ENCODE results near the gene TRAPPC13.

The TRAPPC13 gene

DNA sequence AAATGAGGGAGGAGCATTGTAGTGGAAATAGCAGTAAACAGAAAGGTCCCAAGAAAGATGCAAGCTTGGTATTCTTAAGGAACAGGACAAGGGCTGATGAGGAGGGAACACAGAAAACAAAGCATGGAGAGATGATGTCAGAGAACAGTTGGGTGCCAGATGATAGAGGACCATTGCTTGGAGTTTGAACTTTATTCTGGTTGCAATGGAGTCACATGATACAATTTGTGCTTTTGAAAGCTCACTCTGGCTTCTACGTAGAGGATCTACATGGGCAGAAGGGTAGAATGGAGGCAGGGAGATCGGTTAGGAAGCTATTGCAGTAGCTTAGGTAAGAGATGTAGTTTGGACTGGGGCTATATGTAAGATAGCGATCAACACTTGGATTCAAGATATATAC lies 57.3 kb downstream of the TRAPPC13 start:
- no peak for DNase-seq

DNA sequence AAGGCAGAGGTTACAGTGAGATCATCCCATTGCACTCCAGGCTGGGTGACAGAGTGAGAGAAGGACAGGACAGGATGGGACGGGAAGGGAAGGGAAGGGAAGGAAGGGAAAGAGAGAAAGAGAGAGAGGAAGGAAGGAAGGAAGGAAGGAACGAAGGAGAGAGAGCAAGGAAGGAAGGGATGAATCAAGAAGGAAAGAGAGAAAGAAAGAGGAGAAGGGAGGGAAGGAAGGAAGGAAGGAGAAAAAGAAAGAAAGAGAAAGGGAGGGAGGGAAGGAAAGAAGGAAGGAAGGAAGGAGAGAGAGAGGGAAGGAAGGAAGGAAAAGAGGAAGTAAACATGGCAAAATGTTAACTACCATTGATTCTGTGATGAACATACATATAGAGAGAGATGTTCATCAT lies 68.3 kb downstream of the TRAPPC13 start:
- no peak for DNase-seq

DNA sequence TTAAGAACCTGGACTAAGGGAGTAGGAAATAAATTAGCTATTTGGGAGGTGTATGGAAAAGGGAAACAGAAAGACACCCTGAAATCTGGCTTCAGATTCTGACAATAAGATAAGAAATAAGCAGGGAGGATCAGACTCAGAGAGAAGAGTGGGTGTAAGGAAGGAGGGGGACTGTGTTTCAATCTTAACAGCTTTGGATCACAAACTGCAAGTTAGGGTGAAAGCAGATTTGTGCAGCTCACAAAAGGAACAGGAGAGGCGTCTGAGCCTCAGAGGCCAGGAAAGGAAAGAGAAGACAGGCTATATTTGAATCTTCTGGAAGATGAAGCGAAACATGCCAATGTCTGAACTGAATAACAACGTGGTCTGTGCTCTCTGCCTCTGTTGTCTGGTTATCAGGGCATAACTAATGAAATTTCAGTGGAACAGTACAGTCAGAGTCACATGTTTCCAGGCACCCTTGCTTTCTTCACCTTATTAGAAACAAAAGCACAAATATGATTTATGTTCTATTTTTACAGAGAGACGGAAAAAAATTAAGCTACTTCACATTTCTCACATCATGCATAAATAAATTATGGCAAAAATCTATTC lies 70.4 kb downstream of the TRAPPC13 start:
- DNase-seq: no peak

DNA sequence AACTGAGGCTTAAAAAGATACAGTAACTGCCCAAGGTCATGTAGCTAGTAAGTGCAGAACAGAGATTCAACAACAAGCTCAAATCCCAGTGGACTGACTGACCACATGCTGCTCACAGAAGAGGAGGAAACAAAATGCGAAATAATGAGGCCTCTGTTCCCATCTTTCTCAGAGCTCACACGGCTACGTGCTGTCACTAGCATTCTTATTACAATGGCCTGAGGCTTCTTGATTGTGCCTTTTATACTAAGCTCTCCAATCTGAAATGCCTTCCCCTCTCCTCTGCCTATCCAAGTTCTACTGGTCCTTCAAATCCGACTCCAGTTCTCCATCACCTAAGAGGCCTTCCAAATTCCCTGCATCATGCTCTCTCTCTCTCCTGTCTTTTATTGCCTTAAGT lies 71.1 kb downstream of the TRAPPC13 start:
- DNase-seq: no peak

DNA sequence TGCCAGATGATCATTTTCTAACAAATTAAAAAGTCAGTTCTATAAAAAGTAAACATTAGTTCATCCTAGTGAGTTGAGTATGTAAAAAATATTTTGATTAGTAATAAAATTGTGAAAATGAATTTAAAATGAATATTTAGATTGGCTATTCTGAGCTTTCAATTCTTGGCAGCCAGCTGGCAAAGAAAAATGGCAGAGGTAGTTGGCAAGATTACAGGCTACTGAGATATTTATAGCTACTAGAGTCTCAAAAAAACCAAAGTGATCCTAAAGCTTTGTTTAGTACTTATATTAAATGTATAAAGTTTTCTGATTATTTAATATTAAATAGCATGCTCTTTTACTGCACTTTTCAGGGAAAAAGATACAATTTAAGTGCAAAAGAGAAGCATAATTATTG lies 72.1 kb downstream of the TRAPPC13 start:
- DNase-seq: no peak

DNA sequence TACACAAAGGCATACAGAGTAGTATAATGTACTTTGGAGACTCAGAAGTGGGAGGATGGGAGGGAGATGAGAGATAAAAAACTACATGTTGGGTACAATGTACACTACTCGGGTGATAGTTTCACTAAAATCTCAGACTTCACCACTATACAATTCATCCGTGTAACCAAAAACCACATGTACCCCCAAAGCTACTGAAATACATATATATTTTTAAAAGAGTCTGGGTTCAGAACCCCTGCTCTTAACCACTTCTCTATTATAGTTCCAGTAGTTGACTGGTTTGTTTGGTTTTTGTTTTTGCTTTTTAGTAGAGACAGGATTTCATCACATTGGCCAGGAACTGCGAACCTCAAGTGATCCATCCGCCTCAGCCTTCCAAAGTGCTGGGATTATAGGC lies 74.5 kb downstream of the TRAPPC13 start:
- no peak for DNase-seq

DNA sequence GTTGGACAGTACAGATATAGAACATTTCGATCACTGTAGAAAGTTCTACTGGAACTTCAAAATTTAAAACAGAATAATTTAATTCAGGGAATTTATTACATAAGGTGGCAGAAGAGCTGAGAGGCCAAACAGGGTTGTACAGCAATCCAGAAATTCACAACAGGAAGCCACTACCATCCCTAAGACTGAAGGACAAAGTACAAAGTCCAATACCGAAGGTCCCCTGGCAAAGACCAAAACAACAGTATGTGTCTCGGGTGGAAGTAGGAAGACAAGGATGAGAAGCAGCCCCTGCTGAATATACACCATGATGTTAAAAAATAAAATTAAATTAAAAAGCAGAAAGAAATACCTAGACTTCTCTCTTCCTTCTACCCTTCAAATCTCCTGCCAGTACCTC lies 77.2 kb downstream of the TRAPPC13 start:
- no peak for DNase-seq

DNA sequence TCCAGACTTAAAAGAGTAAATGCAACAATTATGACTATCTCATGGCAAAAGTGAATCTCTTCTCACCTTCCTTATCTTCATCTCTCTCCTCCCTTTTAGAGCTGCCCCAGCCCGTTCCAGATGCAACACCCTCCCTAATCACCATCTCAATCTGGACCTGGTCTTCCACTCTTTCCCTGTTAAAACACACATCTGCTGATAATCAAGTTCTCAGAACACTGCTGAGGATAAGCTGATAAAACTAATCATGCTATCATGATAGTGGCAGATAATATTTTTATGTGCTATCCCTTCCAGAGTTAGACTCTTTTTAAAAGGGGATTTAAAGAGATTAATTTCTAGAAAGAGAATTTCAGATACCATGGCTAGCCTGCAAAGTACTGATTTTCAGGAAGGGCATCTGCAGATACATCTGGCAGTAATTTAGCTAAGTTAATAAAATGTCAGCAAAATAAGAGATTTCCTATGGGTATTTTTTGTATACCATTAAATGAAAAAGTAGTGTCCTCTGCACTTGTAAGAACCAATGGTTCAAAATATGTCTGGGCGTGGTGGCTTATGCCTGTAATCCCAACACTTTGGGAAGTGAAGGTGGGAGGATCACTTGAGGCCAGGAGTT lies 79.9 kb downstream of the TRAPPC13 start:
- DNase-seq: no peak

DNA sequence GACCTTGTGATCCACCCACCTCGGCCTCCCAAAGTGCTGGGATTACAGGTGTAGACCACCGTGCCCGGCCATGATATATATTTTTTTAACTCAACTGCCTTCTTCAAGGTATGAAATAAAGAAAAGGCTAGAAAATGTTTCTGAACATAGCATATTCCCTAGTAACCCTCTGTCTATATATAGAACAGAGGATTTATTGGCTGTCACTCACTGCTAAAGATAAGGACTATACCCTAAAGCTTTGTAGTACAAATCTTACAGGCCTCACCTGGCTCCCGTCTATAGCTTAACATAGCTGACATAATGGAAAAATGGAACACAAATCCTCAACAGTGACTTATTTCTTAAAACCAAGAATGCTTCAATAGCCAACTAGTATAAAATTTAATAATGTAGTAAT lies 82.8 kb downstream of the TRAPPC13 start:
- no peak for DNase-seq

DNA sequence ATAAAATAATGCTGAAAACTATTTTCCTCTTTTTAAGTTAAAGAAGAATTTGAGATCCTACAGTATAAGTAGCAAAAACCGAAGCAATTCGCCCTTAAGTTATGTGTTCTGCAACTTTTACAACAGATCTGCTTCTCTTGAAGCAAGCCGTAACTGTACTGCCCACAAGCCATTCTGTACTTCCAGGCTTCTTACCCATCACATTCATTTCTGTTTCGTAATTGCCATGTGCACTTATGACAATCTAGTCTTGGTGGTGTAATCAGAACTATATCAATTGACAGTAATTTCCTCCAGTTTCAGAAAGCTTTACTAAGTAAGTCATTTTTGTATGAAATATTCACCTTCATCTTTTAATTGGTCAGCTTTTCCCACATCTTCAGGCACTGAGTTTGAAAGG lies 83.3 kb downstream of the TRAPPC13 start:
- no peak for DNase-seq

All from activated CD4-positive, CD25-positive, alpha-beta regulatory T cell treated with anti-CD3 and anti-CD28 coated beads, Interleukin-2, amount 50 U/mL, for 72 hours (primary cell).